Hepatocyte (in vitro differentiated cells): Measurements from ENCODE around the gene UBL4A. TPM values are rescaled to one million over a fixed set of nuclear protein-coding genes. Genes with fewer than 3 reads are reported as not detected.

Source experiments
- DNase-seq: peaks from one replicate; pipeline ENCODE4 v3.0.0-alpha.2; 2016; ENCODE audit warnings: low spot score
- H2AFZ ChIP-seq: fragments of 200-600 bp; sonication (generic); 2 replicates; pipeline ENCODE4 v1.6.0; 2016; ENCODE audit warnings: antibody characterized with exemption, mild to moderate bottlenecking
- H3K27ac ChIP-seq: fragments of 200-600 bp; sonication (generic); 2 replicates; pipeline ENCODE4 v1.5.1; 2016; ENCODE audit warnings: mild to moderate bottlenecking
- H3K27me3 ChIP-seq: fragments of 200-600 bp; sonication (generic); 2 replicates; pipeline ENCODE4 v1.6.1; 2016
- H3K36me3 ChIP-seq: fragments of 200-600 bp; sonication (generic); replicated peaks from 2 replicates; pipeline ENCODE4 v1.5.1; 2016; ENCODE audit warnings: low read depth; ENCODE audit not compliant: insufficient read depth
- H3K4me1 ChIP-seq: fragments of 200-600 bp; sonication (generic); 2 replicates; pipeline ENCODE4 v1.5.1; 2016; ENCODE audit warnings: mild to moderate bottlenecking, moderate library complexity; ENCODE audit not compliant: insufficient read depth
- H3K4me2 ChIP-seq: fragments of 200-600 bp; sonication (generic); 2 replicates; pipeline ENCODE4 v1.6.0; 2016
- H3K4me3 ChIP-seq: fragments of 200-600 bp; sonication (generic); 2 replicates; pipeline ENCODE4 v1.5.1; 2016; ENCODE audit warnings: mild to moderate bottlenecking
- H3K79me2 ChIP-seq: fragments of 200-600 bp; sonication (generic); 2 replicates; pipeline ENCODE4 v1.6.0; 2017; ENCODE audit warnings: mild to moderate bottlenecking
- H3K9me2 ChIP-seq: fragments of 200-600 bp; sonication (generic); replicated peaks from 2 replicates; pipeline ENCODE4 v1.6.0; 2017; ENCODE audit warnings: mild to moderate bottlenecking; ENCODE audit not compliant: insufficient read depth
- H3K9me3 ChIP-seq: fragments of 200-600 bp; sonication (generic); 2 replicates; pipeline ENCODE4 v1.5.1; 2016; ENCODE audit warnings: low read depth, mild to moderate bottlenecking
- H4K20me1 ChIP-seq: fragments of 200-600 bp; sonication (generic); 2 replicates; pipeline ENCODE4 v1.6.0; 2016; ENCODE audit warnings: mild to moderate bottlenecking; ENCODE audit not compliant: insufficient read depth, poor library complexity, severe bottlenecking
- CTCF ChIP-seq: fragments of 200-600 bp; sonication (generic); IDR thresholded peaks from 2 replicates; pipeline ENCODE4 v1.5.1; 2016; ENCODE audit warnings: antibody characterized with exemption, mild to moderate bottlenecking; ENCODE audit not compliant: poor library complexity
- EZH2 ChIP-seq: fragments of 200-600 bp; sonication (generic); IDR thresholded peaks from 2 replicates; pipeline ENCODE4 v1.6.1; 2016; ENCODE audit warnings: antibody characterized with exemption, mild to moderate bottlenecking, borderline replicate concordance
- EZH2phosphoT487 ChIP-seq: fragments of 200-600 bp; sonication (generic); IDR thresholded peaks from one replicate; pipeline ENCODE4 v1.6.1; 2018; ENCODE audit warnings: antibody characterized with exemption, mild to moderate bottlenecking, low read depth, moderate library complexity; ENCODE audit not compliant: unreplicated experiment, severe bottlenecking
- WGBS: methylation state at CpG from one replicate; pipeline ENCODE4 v1.1.6; 2016; ENCODE audit warnings: low lambda C conversion rate; ENCODE audit errors: missing lambda C conversion rate; 5-methylcytosine and 5-hydroxymethylcytosine counted together
- polyA plus RNA-seq: library from polyadenylated mRNA; unstranded; fragments of >200 nt; fragmentation: Nextera tagmentation; extraction: Ambion mirVana; gene quantifications from 2 replicates; pipeline ENCODE4 v1.2.1, GENCODE V29; 2016
- total RNA-seq: library from RNA; depleted of rRNA; stranded (reverse); fragments of >200 nt; gene quantifications from 2 replicates; pipeline ENCODE4 v1.2.3, GENCODE V29; 2014

The UBL4A gene
- total and polyA plus RNA-seq, 2 experiments from 2014 or later: 25.0 to 34.0 TPM

- Histone ChIP-seq H3K27me3 (no peaks in the 10 kb centered on the region), H3K4me2 (no peak overlapping the region), H3K9me3 (no peaks in the 10 kb centered on the region), H3K9me2 (no peaks in the 10 kb centered on the region), H3K36me3 (no peaks in the 10 kb centered on the region), H3K27ac (no peak overlapping the region), H2AFZ (no peak overlapping the region), H3K79me2 (peaks cover 33% of the 10 kb centered on the region), H3K4me3 (no peak overlapping the region), H4K20me1 (no peaks in the 10 kb centered on the region), H3K4me1 (no peaks in the 10 kb centered on the region)
- DNase-seq: no peak
- no peak for TF ChIP-seq EZH2phosphoT487
- TF ChIP-seq CTCF: no peak
- TF ChIP-seq EZH2: no peak
- WGBS: 91% methylated on average over 14 of the region's 18 CpGs
Observed at GRCh38 chrX:154439841-154440240, 46.6 kb downstream of the UBL4A start.

- no peaks in the 10 kb centered on the region for H3K9me2 ChIP-seq
- H3K79me2 ChIP-seq: peaks cover 28% of the 10 kb centered on the region
- no peak overlapping the region for H3K27ac ChIP-seq
- TF ChIP-seq EZH2: no peak
- no peak for TF ChIP-seq EZH2phosphoT487
- TF ChIP-seq CTCF: no peak
- no peaks in the 10 kb centered on the region for H3K4me1 ChIP-seq
- no peaks in the 10 kb centered on the region for H4K20me1 ChIP-seq
- 67% methylated on average over 28 of the region's 28 CpGs for WGBS
- no peaks in the 10 kb centered on the region for H3K36me3 ChIP-seq
- H3K9me3 ChIP-seq: no peaks in the 10 kb centered on the region
- peak overlapping the region; percentile 74 for H3K4me2 ChIP-seq
- no peaks in the 10 kb centered on the region for H3K27me3 ChIP-seq
- peak overlapping the region; percentile 49 for H3K4me3 ChIP-seq
- no peak for DNase-seq
- no peak overlapping the region for H2AFZ ChIP-seq
Observed at GRCh38 chrX:154437971-154438893, 48.2 kb downstream of the UBL4A start.

- Histone ChIP-seq H3K27me3 (no peaks in the 10 kb centered on the region), H3K4me2 (peak within 1 kb of the TSS; percentile 74), H3K79me2 (peaks cover 28% of the 10 kb centered on the region), H2AFZ (no peak within 1 kb of the TSS), H4K20me1 (no peaks in the 10 kb centered on the region), H3K27ac (peak within 1 kb of the TSS; percentile 95), H3K36me3 (no peaks in the 10 kb centered on the region), H3K9me3 (no peaks in the 10 kb centered on the region), H3K4me1 (no peaks in the 10 kb centered on the region), H3K9me2 (no peaks in the 10 kb centered on the region), H3K4me3 (peak within 1 kb of the TSS; percentile 49)
- 49% methylated on average over 19 of the region's 93 CpGs for WGBS
- peak; percentile 61 for DNase-seq
- TF ChIP-seq CTCF: no peak
Observed at GRCh38 chrX:154436983-154437752, 49.2 kb downstream of the UBL4A start, which contains the start of gene GDI1. GDI1 (plus strand) TSS chrX:154437154; CDS start chrX:154437255, 101 bp downstream.
